ENCODE measurements around the gene CDADC1. TPM values are rescaled to one million over a fixed set of nuclear protein-coding genes. Genes with fewer than 3 reads are reported as not detected.

Gene CDADC1
- total and polyA plus RNA-seq, 2 donors (not counting 3 experiments of a cell fraction or from before 2014, with no cell fraction given): 2.4 to 9.1 TPM

DNA sequence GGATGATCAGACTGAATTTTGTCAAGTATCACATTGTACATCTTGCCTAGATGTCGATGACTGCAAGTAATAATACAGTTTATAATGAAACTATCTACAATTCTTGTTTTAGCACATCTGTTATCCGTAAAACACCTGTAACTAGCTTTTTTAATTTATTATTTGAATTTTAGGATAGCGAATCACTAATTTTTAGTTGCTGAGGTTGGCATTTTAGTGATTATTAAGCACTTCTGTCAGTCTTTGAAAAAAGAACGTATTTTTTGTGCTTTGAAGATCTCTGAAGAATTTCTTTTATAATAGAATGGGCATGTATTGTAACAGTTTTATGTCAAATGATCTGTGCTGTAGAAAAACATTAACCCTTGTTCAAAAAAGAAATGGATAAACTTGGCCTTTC, 39.1 kb upstream of the CDADC1 start:
- Histone ChIP-seq H3K4me2 (ENCODE audit: insufficient read depth, low read length) (no peak overlapping the region), H3K79me2 (ENCODE audit: control insufficient read depth, insufficient read depth, low read length) (no peaks in the 10 kb centered on the region), H3K9me3 (replicated peaks; ENCODE audit: control insufficient read depth, insufficient read depth, low read length) (no peaks in the 10 kb centered on the region), H3K27me3 (ENCODE audit: control insufficient read depth in 2 of 2, insufficient read depth in 2 of 2, low read length in 2 of 2) (no peaks in the 10 kb centered on the region), H3K4me3 (replicated peaks in 1 of 3; ENCODE audit: insufficient read depth in 1 of 3, low read depth in 1 of 3, low read length in 3 of 3) (no peak overlapping the region), H3K36me3 (ENCODE audit: control insufficient read depth in 2 of 2, extremely low read depth in 1 of 2, insufficient read depth in 2 of 2, low read length in 2 of 2) (peaks cover 6 to 13% of the 10 kb centered on the region in 2 experiments), H3K4me1 (ENCODE audit: control insufficient read depth, extremely low read depth, insufficient read depth, low read length) (no peaks in the 10 kb centered on the region), H3K9me1 (replicated peaks; ENCODE audit: control insufficient read depth, extremely low read depth, insufficient read depth, low read length) (no peaks in the 10 kb centered on the region), H3K27ac (ENCODE audit: insufficient read depth, low read depth, low read length) (no peak overlapping the region), H4K20me1 (replicated peaks; ENCODE audit: control insufficient read depth, extremely low read depth, insufficient read depth, low read length) (no peaks in the 10 kb centered on the region), H2AFZ (ENCODE audit: low read depth, low read length) (no peak overlapping the region), H3K9ac (replicated peaks; ENCODE audit: extremely low read depth, insufficient read depth, low read length) (no peak overlapping the region)
- dilution Hi-C loops (cut with MboI; ENCODE audit: extremely low pct_ligation_motif_present, low sequenced_read_pairs) (no loop called here), intact Hi-C loops (cut with micrococcal nuclease) (no loop called here)
- CTCF ChIA-PET: interaction anchor here (0.9 kb wide), 1 partner anchor 31 kb away, joined by 3 read pairs; no protein-coding TSS in a partner anchor
- FAIRE-seq: no peak
- BruUV-seq (replicated peaks): no TSS peak
- POLR2A ChIA-PET: no interaction called here
- TF ChIP-seq JUN (IDR thresholded peaks at IDR 0.05; ENCODE audit: borderline replicate concordance, insufficient read depth, insufficient read length, low read depth) (no peak), POLR2AphosphoS5 (IDR thresholded peaks at IDR 0.05; ENCODE audit: insufficient read depth, low read depth, low read length) (no peak), EZH2 (IDR thresholded peaks at IDR 0.05; ENCODE audit: borderline replicate concordance, low read depth, low read length, severe bottlenecking) (no peak), POLR2A (IDR thresholded peaks at IDR 0.05; ENCODE audit: low read depth, low read length) (no peak), GATA2 (IDR thresholded peaks at IDR 0.05; ENCODE audit: insufficient read depth, insufficient read length, low read depth, low read length) (no peak), FOS (IDR thresholded peaks at IDR 0.05; ENCODE audit: borderline replicate concordance, insufficient read depth, low read length) (no peak)
- TF ChIP-seq, protein P1, sequence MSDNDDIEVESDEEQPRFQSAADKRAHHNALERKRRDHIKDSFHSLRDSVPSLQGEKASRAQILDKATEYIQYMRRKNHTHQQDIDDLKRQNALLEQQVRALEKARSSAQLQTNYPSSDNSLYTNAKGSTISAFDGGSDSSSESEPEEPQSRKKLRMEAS (IDR thresholded peaks at IDR 0.05; ENCODE audit: insufficient read depth, insufficient read length): no peak
- TF ChIP-seq, protein P2, sequence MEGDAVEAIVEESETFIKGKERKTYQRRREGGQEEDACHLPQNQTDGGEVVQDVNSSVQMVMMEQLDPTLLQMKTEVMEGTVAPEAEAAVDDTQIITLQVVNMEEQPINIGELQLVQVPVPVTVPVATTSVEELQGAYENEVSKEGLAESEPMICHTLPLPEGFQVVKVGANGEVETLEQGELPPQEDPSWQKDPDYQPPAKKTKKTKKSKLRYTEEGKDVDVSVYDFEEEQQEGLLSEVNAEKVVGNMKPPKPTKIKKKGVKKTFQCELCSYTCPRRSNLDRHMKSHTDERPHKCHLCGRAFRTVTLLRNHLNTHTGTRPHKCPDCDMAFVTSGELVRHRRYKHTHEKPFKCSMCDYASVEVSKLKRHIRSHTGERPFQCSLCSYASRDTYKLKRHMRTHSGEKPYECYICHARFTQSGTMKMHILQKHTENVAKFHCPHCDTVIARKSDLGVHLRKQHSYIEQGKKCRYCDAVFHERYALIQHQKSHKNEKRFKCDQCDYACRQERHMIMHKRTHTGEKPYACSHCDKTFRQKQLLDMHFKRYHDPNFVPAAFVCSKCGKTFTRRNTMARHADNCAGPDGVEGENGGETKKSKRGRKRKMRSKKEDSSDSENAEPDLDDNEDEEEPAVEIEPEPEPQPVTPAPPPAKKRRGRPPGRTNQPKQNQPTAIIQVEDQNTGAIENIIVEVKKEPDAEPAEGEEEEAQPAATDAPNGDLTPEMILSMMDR (IDR thresholded peaks at IDR 0.05; ENCODE audit: extremely low read depth in 1 of 2, insufficient read depth in 1 of 2, low read depth in 1 of 2, low read length in 2 of 2): no peak
- DNase-seq (ENCODE audit: low read depth, low spot score): no peak
